Daoy (cell line): ENCODE results near the gene STAT6. TPM values are rescaled to one million over a fixed set of nuclear protein-coding genes. Genes with fewer than 3 reads are reported as not detected.
"Not testable (repeated sequence)": the region's sequence is repeated elsewhere in the genome, so short reads cannot be mapped to it uniquely, and the experiment has no call there.

Source experiments
- DNase-seq: peaks from one replicate; pipeline ENCODE4 v3.0.0-alpha.2; 2015; ENCODE audit warnings: low read depth
- total RNA-seq: library from RNA; depleted of rRNA; stranded (reverse); fragments of >200 nt; shearing (Covaris generic); gene quantifications from 2 replicates; pipeline ENCODE4 v1.2.3, GENCODE V29; 2014; rRNA removed

STAT6 gene
- total RNA-seq, 1 experiment from 2014 or later: 39.1 TPM

DNA sequence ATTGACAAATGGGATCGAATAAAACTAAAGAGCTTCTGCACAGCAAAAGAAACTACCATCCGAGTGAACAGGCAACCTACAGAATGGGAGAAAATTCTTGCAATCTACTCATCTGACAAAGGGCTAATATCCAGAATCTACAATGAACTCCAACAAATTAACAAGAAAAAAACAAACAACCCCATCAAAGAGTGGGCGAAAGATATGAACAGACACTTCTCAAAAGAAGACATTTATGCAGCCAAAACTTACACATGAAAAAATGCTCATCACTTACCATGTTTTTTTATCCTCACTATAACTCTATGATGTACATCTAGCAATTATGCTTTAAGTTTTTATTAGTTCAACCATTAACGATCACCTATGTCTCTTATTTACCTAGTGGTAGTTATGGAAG lies 57.3 kb downstream of the STAT6 start:
- not testable (repeated sequence) for DNase-seq

DNA sequence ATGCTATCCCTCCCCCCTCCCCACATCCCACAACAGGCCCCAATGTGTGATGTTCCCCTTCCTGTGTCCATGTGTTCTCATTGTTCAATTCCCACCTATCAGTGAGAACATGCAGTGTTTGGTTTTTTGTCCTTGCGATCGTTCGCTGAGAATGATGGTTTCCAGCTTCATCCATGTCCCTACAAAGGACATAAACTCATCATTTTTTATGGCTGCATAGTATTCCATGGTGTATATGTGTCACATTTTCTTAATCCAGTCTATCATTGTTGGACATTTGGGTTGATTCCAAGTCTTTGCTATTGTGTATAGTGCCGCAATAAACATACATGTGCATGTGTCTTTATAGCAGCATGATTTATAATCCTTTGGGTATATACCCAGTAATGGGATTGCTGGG lies 58.0 kb downstream of the STAT6 start:
- not testable (repeated sequence) for DNase-seq

DNA sequence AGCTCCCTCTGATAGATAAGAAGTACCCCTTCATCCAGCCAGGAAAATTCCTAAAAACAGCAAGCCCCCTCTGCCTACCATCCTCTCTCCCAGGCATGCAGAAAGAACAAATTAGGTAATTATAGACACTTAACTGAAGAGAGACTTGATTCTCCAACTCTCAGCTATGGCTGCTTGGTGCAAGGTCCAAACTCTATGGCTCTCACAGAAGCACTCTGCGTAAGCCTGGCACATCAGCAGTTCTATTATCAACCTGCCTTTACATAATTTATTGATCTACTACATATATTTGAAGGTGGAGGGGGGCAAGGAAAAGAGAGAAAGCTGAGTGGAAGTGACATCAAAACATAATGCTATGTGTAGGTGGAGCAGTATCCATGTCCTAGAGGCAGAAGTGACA lies 60.2 kb downstream of the STAT6 start:
- DNase-seq: no peak

DNA sequence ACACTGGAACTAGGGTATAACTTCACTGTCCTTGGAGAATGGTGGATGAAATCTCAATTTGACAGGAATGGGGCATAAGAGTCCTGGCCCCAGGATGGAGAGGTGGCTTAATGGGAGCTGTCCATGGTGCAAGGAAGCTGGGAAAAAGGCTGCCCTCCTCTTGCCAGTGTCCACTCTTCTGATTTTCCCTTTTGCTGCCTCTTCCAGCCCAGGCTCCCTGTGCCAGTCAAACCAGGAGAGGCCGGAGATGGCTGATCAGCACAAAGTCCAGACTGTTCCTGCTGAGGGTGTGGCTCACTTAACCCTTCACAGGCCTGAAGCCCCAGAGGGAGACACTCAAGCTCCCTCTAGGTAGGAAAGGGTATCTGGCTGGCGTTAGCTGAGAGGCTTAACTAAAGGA lies 61.3 kb downstream of the STAT6 start, which contains the start of gene MYO1A:
Gene MYO1A (minus strand): TSS at position 240 of the 400 bp plus-strand sequence. CDS start 1,806 bp downstream, outside the sequence.
- DNase-seq: no peak

DNA sequence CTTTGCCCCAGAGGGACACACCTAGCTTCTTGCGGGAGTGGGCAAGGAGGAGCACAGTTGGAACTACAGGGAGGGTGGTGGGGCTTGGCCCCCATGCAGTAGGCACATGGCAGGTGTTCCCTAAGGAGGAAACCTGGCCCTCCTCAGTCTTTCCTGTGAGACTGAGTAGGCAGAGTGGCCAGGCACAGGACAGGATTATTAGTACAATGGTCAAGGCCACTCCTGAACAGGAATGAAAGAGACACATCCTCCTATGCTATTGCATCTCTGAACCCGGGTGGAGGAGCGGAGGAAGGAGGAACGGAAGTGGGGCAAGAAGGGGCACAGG lies 62.1 kb downstream of the STAT6 start:
- DNase-seq: no peak

DNA sequence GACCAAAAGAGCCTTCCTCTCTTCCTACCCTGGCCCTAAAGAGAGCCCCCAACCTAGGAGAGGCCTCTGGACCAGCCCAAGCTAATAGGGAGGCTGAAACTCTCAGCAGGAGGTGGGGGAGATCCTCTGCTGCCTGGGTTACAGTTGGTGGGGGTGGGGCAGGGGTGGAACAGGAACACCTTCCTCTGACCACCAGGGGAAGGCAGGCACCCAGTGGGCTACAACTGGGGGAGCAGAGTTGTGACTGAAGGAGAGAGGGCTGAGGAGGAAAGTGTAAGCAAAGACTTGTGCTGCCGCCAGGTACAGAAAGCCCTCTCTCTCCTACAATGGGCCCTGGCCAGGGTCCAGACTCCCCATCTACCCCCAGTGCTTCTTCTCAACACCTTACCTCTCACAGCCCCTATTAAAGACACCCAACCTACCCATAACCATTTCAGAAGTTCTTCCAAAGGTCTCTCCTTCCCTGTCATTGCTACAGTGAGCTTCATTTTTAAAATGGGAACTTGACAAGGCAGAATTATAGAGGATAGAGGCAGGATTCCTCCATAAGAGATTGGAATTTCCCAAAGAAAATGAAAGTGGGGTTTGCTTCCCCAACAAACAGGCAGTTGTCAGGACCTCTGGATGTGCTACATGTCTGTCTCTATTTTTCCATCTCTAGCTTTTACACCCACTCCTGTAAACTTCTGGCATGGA lies 62.6 kb downstream of the STAT6 start:
- no peak for DNase-seq

DNA sequence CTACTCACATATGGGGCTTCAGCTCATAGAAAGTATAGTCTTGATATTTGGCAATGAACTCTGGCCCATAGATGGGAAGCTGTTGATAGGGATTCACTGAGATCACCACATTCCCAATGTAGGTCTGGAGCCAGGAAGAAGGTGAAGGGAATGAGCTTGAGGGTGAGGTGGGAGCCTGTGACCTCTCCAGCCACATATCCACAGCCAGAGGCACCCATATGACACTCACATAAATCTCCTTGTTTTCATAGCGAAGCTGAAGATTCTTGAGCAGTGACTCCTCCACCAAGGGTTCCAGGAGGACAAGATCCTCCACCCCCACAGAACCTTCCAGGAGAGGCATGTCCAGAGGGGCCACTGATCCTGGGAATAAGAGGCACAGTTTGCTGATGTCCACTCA lies 63.2 kb downstream of the STAT6 start:
- no peak for DNase-seq

DNA sequence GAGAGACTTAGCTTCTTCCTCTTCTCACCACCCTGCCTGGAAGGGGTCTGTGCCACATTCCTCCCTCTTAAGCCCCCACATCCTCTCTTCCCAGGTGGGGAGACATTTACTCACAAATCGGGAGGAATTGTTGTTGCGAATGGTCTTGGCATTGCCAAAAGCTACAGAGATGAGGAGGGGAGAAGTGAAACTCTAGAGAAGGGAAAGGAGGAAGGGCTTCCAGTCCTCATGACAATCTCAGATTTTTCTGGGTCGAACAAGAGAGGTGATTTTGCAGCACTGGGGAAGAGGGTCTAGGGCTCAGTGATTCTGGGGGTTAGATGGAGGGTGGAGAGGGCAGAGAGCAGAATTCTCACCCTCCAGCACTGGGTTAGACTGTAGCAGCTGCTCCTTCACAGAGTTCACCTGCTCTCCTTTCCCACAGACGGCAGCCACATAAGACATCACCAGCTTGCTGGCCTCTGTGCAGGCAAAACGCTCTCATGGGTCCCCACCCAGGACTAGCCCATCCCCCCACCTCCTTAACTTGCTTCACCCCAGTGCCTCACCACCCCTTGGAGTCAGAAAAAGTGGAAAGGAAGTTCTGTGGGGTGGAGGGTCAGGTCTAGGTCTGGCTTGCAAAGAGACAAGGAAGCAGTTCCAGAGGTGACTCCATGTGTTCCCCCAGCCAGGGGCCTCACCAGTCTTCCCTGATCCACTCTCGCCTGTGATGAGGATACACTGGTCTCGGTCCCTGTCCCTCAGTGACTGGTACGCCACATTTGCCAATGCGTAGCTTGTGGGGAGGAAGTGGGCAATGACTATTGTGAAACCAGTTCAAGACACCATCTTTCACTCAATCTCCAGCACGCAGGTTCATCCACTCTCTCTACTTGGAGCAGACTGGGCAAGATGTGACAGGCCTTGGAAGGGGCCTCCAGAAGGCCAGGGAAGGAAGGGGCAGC lies 63.9 kb downstream of the STAT6 start:
- no peak for DNase-seq

DNA sequence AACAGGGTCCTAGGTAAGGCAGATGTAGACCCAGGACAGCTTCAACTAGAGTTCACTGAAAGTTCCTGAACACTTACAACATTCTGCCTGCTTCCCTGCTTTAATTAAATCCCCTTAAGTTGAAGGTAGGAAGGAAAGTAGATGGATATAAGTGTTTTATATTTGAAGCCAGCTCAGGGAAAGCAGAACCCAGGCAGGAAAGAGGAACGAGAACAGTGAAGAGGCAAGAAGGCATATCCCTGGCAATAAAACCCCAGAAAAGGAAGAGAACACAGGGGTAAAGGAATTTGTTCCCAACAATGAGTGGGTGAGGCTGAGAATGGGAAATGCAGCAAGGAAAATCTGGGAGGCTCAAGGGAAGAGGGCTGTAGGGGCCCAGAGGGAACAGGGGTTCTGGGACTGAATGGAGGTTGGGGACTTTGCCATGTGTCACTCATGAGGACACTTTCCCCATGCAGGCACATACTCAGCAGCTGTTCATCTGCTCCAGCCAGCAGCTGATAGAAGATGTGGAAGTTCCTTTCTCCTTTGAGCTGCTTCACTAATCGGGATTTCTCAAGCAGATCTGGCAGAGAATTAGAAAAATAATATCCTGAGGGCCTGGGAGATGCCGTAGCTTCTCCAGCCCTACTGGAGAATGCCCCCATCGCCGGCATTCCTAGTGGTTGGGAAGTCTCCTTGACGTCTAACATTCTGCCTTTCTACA lies 64.9 kb downstream of the STAT6 start:
- no peak for DNase-seq

Other genes with a start within 250 kb of the STAT6 start
- not detected in 2 replicates for gene SDR9C7, start 177.0 kb downstream of the STAT6 start, total RNA-seq
- 0.11 TPM in 1 of 2 replicates, not detected in the other for gene RDH16, start 153.8 kb downstream of the STAT6 start, total RNA-seq
- gene ZBTB39, start 104.8 kb downstream of the STAT6 start, total RNA-seq: 6.7 and 7.5 TPM in 2 replicates
- 0.46 TPM in 1 of 2 replicates, not detected in the other for gene TAC3, start 94.8 kb downstream of the STAT6 start, total RNA-seq
- gene MYO1A, start 61.2 kb downstream of the STAT6 start, total RNA-seq: not detected in 2 replicates
- gene NEMP1, start 32.6 kb downstream of the STAT6 start, total RNA-seq: 26.1 and 34.1 TPM in 2 replicates
- gene NAB2, start 22.2 kb downstream of the STAT6 start, total RNA-seq: 39.4 and 47.5 TPM in 2 replicates
- gene LRP1, start 17.1 kb upstream of the STAT6 start, total RNA-seq: 2.8 and 3.9 TPM in 2 replicates
- not detected in 2 replicates for gene LRP1-AS, start 36.3 kb upstream of the STAT6 start, total RNA-seq
- 0.33 and 1.7 TPM in 2 replicates for gene NXPH4, start 105.4 kb upstream of the STAT6 start, total RNA-seq
- 196 and 236 TPM in 2 replicates for gene SHMT2, start 118.3 kb upstream of the STAT6 start, total RNA-seq
- gene STAC3, start 139.8 kb upstream of the STAT6 start, total RNA-seq: 0.69 TPM in 1 of 2 replicates, not detected in the other